ENCODE measurements around the gene UBE2I.

GRCh38 chr16:1345087-1345486 lies 35.7 kb downstream of the UBE2I start:
- no peak for TF ChIP-seq POLR2AphosphoS5 (IDR thresholded peaks at IDR 0.05; ENCODE audit: low read depth)
- no peak for TF ChIP-seq CTCF (IDR thresholded peaks at IDR 0.05; ENCODE audit: insufficient read depth, low read length)
